ENCODE data around the gene LOC128125822.

LOC128125822 gene

DNA sequence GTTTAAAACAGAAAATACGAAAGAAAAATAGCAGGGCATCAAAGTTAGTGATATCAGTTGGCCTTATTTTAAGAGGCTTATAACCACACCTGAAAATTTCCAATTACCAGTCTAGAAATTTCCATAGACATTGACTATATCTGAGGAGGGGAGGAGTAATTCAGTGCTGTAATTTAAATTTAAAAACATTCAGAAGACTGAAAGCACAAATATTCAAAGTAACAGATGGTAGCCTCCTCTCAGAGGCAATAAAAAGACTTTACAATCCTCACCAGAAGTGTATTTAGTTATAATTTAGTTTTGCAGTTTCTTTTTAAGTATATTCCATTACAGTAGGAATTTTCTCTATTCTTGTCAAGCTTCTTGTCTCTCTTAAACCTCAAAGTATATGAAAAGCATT, 18.4 kb upstream of the LOC128125822 start:
- H3K27me3 ChIP-seq = no peaks in the 10 kb centered on the region
- H3K4me3 ChIP-seq = no peak overlapping the region
- H3K9me3 ChIP-seq = no peaks in the 10 kb centered on the region
- H3K4me1 ChIP-seq = no peaks in the 10 kb centered on the region
- TF ChIP-seq EP300 (IDR thresholded peaks at IDR 0.05) = no peak
- H3K27ac ChIP-seq = no peak overlapping the region
- H3K36me3 ChIP-seq = no peaks in the 10 kb centered on the region
- DNase-seq (ENCODE audit: low spot score in 2 of 2) = no peak
- 67 to 71% methylated on average over 1 of the region's 1 CpG for WGBS, 2 donors

DNA sequence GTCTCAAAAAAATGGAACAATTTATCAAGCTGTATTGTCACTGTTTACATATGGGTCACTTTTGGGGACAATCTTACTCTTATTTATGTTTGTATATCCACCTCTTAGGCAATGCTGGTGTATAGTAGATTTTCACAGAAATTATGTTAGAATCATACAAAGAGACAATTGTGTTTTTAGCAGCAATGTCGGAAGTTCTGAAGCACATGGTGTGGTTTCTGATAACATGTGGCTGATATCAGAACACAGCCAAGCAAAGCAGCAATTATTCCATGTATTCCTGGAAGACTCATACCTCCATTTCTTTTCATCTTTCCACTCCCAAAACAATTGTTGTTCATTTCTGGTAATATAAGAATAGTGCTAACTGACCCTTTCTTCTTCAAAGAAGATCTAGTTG, 17.5 kb upstream of the LOC128125822 start:
- H3K27me3 ChIP-seq = no peaks in the 10 kb centered on the region
- no peaks in the 10 kb centered on the region for H3K4me1 ChIP-seq
- no peak for TF ChIP-seq POLR2A (IDR thresholded peaks at IDR 0.05)
- TF ChIP-seq, protein P1, sequence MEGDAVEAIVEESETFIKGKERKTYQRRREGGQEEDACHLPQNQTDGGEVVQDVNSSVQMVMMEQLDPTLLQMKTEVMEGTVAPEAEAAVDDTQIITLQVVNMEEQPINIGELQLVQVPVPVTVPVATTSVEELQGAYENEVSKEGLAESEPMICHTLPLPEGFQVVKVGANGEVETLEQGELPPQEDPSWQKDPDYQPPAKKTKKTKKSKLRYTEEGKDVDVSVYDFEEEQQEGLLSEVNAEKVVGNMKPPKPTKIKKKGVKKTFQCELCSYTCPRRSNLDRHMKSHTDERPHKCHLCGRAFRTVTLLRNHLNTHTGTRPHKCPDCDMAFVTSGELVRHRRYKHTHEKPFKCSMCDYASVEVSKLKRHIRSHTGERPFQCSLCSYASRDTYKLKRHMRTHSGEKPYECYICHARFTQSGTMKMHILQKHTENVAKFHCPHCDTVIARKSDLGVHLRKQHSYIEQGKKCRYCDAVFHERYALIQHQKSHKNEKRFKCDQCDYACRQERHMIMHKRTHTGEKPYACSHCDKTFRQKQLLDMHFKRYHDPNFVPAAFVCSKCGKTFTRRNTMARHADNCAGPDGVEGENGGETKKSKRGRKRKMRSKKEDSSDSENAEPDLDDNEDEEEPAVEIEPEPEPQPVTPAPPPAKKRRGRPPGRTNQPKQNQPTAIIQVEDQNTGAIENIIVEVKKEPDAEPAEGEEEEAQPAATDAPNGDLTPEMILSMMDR (IDR thresholded peaks at IDR 0.05) = no peak
- TF ChIP-seq EP300 (IDR thresholded peaks at IDR 0.05) = no peak
- no peak overlapping the region for H3K4me3 ChIP-seq
- H3K36me3 ChIP-seq = no peaks in the 10 kb centered on the region
- H3K9me3 ChIP-seq = no peaks in the 10 kb centered on the region
- WGBS, 2 donors = 38 to 39% methylated on average over 1 of the region's 1 CpG
- no peak for DNase-seq (ENCODE audit: low spot score in 2 of 2)
- H3K27ac ChIP-seq = no peak overlapping the region

DNA sequence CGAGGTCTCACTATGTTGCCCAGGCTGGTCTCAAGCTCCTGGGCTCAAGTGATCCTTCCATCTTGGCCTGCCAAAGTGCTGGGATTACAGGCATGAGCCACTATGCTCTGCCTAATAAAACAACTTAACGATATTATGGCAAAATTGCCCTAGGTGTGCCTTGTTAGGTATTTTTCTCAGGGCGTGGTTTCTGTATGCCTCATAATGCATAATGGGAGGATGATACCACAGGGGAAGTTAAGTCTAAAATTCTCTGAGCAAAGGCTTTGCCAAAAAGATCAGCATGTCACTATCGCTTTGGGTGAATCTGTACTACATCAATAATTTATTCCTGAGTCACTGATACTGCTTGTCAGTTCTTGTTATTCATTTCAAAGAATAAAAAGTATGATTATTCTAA, 15.9 kb upstream of the LOC128125822 start:
- Histone ChIP-seq H3K27me3 (no peaks in the 10 kb centered on the region), H3K27ac (no peak overlapping the region), H3K4me3 (no peak overlapping the region), H3K36me3 (no peaks in the 10 kb centered on the region), H3K4me1 (no peaks in the 10 kb centered on the region), H3K9me3 (no peaks in the 10 kb centered on the region)
- WGBS, 2 donors = 88 to 93% methylated on average over 4 of the region's 4 CpGs
- no peak for DNase-seq (ENCODE audit: low spot score in 2 of 2)
- TF ChIP-seq EP300 (IDR thresholded peaks at IDR 0.05) (no peak), POLR2A (IDR thresholded peaks at IDR 0.05) (no peak)
- TF ChIP-seq, protein P1 (IDR thresholded peaks at IDR 0.05) = no peak

DNA sequence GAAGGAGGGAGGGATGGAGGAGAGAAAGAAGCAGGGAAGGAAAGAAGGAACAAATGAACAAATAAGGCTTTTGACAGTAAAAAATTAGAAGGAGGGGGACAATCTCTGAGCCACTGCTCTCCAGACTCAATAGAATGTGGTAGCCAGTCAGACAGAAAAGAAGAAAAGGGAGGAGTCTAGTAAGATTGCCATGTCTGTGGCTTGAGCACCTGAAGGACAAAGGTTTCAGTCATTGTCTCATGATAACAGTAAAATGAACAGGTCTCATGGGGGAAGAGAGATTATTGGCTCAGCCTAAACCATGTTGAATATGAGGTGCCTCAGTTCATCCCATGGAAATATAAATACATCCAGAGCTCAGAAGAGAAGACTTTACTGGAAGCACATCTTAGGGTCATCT, 14.0 kb upstream of the LOC128125822 start:
- Histone ChIP-seq H3K4me1 (no peaks in the 10 kb centered on the region), H3K9me3 (no peaks in the 10 kb centered on the region), H3K27ac (no peak overlapping the region), H3K36me3 (no peaks in the 10 kb centered on the region), H3K27me3 (no peaks in the 10 kb centered on the region), H3K4me3 (no peak overlapping the region)
- no peak for DNase-seq (ENCODE audit: low spot score in 2 of 2)
- TF ChIP-seq, protein P1 (IDR thresholded peaks at IDR 0.05) = no peak
- TF ChIP-seq POLR2A (IDR thresholded peaks at IDR 0.05) = no peak
- no peak for TF ChIP-seq EP300 (IDR thresholded peaks at IDR 0.05)

DNA sequence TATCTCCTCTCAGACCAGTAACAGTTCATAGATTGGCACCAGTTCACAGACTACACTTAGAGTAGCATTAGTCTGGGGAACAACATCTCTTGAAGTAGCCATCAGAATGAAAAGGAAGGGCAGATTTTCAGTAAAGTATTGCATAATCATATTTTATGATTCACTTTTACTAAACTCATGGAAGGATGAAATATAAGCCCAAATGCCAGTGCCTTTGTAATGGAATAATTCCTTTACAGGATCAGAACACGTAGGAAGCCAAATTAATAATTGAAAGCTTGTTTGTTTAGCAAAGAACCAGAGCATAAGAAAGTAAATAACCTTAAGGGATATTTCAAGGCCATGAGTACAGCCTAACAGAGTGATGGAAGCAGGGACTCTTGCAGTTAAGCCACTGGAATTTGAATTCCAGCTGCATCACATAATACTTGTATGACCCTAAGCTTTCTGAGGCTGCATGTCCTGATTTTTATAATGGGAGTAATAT, 11.4 kb upstream of the LOC128125822 start:
- TF ChIP-seq, protein P1 (IDR thresholded peaks at IDR 0.05) = no peak
- no peak for TF ChIP-seq POLR2A (IDR thresholded peaks at IDR 0.05)
- no peak for TF ChIP-seq EP300 (IDR thresholded peaks at IDR 0.05)
- H3K4me1 ChIP-seq = no peaks in the 10 kb centered on the region
- 66 to 73% methylated on average over 1 of the region's 1 CpG for WGBS, 2 donors
- H3K27ac ChIP-seq = no peak overlapping the region
- H3K9me3 ChIP-seq = no peaks in the 10 kb centered on the region
- H3K27me3 ChIP-seq = no peaks in the 10 kb centered on the region
- no peak for DNase-seq (ENCODE audit: low spot score in 2 of 2)
- H3K36me3 ChIP-seq = no peaks in the 10 kb centered on the region
- no peak overlapping the region for H3K4me3 ChIP-seq

DNA sequence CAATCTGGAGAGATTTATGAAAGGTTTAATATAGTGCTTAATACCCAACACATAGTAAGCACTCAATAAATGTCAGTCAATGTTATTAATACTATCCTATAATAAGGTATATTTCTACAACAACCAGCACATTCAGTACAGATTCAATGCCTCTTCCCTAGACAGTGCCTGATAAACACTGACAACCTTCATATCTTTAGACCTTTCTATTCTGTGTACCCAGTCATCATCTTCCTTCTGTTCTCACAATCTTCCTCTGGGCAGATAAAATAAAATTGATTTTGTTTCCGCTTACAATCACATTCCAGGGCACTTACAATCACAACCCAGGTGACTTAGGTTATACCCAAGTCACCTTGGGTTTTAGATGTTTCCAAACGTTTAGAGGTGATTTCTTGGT, 11.0 kb upstream of the LOC128125822 start:
- 71 to 72% methylated on average over 2 of the region's 2 CpGs for WGBS, 2 donors
- TF ChIP-seq POLR2A (IDR thresholded peaks at IDR 0.05) (no peak), EP300 (IDR thresholded peaks at IDR 0.05) (no peak)
- TF ChIP-seq, protein P1 (IDR thresholded peaks at IDR 0.05) = no peak
- H3K27ac ChIP-seq = no peak overlapping the region
- DNase-seq (ENCODE audit: low spot score in 2 of 2) = no peak
- H3K36me3 ChIP-seq = no peaks in the 10 kb centered on the region
- H3K4me3 ChIP-seq = no peak overlapping the region
- H3K4me1 ChIP-seq = no peaks in the 10 kb centered on the region
- no peaks in the 10 kb centered on the region for H3K27me3 ChIP-seq
- no peaks in the 10 kb centered on the region for H3K9me3 ChIP-seq
